ENCODE data around the gene HOMEZ. TPM values are rescaled to one million over a fixed set of nuclear protein-coding genes. Genes with fewer than 3 reads are reported as not detected.
A peak's percentile ranks its signal among the peaks of the same experiment; 100 is the strongest.

Gene HOMEZ
- total RNA-seq, 1 experiment from 2014 or later = 18.2 TPM

DNA sequence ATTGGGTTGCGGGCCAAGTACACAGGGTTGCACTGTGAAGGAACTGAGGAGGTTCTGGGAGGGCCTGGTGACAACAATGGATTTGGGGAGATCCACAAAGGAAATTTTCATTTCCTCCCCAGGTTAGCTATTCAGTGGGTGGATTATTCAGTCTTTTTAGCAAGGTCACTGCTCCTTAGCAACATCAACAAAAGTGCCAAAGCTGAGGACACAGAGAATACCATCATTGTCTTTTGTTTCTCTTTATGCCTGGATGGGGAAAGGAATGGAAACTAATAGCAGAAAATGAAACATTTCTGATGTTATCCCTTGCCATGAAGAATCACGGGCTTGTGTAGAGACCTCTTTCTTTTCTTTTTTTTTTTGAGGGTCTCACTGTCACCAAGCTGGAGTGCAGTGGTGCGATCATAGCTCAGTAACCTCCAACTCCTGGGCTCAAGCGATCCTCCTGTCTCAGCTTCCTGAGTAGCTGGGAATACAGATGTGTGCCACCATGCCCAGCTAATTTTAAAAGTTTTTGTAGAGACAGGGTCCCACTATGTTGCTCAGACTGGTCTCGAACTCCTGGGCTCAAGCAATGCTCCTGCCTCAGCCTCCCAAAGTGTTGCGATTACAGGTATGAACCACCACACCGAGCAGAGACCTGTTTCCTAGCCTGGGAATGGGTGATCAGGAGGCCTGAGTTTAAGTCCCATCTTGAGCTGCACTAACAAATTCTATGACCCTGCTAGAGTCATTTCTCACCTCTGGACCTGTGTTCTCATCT lies 10.3 kb upstream of the HOMEZ start (continued):
- no peak for TF ChIP-seq CBX3 (IDR thresholded peaks at IDR 0.05; ENCODE audit: low read depth)
- no peak for TF ChIP-seq FOSL1 (IDR thresholded peaks at IDR 0.05; ENCODE audit: low read depth)
- TF ChIP-seq, protein P1, sequence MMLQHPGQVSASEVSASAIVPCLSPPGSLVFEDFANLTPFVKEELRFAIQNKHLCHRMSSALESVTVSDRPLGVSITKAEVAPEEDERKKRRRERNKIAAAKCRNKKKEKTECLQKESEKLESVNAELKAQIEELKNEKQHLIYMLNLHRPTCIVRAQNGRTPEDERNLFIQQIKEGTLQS (IDR thresholded peaks at IDR 0.05) = no peak
- TF ChIP-seq YY1 (IDR thresholded peaks at IDR 0.05; ENCODE audit: extremely low read depth, insufficient replicate concordance, low read depth, low read length) = no peak

DNA sequence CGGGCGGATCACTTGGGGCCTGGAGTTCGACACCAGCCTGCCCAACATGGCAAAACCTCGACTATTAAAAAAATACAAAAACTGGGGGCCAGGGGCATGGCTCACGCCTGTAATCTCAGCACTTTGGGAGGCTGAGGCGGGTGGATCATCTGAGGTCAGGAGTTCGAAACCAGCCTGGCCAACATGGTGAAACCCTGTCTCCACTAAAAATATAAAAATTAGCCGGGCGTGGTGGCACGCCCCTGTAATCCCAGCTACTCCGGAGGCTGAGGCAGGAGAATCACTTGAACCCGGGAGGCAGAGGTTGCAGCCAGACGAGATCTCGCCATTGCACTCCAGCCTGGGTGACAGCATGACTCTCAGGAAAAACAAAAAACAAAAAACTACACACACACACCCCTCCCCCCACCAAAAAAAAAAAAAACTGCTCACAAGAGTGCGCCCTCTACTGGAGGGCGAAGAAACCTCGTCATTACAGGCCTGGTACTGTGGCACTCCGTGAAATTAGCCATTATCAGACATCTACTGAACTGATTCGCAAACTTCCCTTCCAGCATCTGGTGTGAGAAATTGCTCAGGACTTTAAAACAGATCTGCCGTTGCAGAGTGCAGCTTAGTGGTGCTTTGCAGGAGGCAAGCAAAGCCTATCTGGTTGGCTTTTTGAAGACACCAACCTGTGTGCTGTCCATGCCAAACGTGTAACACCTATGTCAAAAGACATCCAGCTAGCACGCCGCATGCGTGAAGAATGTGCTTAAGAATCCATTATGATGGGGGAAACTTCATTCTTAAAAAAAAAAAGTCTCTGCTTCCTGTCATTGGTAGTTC lies 9.0 kb upstream of the HOMEZ start:
- POLR2A ChIA-PET = no interaction called here
- RAD21 ChIA-PET (ENCODE audit: low non-redundant PET in 1 of 2, low total read pairs in 2 of 2, uncharacterized antibody in 2 of 2, unreplicated experiment in 2 of 2) = no interaction called here
- H3K4me3 ChIP-seq (replicated peaks in 1 of 2; ENCODE audit: low read depth in 1 of 2, low read length in 2 of 2) = no peak overlapping the region
- no peaks in the 10 kb centered on the region for H3K9me3 ChIP-seq (ENCODE audit: control insufficient read depth in 1 of 2, insufficient read depth in 1 of 2, low read depth in 1 of 2, low read length in 2 of 2)
- DNase-seq (ENCODE audit: low read depth, low spot score) = no peak
- H4K20me1 ChIP-seq (ENCODE audit: insufficient read depth) = no peaks in the 10 kb centered on the region
- H2AFZ ChIP-seq (ENCODE audit: low read depth, low read length, poor library complexity, severe bottlenecking) = no peak overlapping the region
- no TSS peak for BruUV-seq (replicated peaks)
- CTCF ChIA-PET = interaction anchor here (0.7 to 1.9 kb wide), 7 partner anchors 9 to 288 kb away, joined by 3 to 5 read pairs (median 3); partner anchors contain the start of gene HOMEZ
- no peaks in the 10 kb centered on the region for H3K79me2 ChIP-seq (ENCODE audit: insufficient read depth, low read length)
- intact Hi-C loops (cut with micrococcal nuclease) = no loop called here
- H3K9me2 ChIP-seq (ENCODE audit: insufficient read depth) = no peaks in the 10 kb centered on the region
- peak; percentile 81 for ATAC-seq
- H3K4me1 ChIP-seq (ENCODE audit: control insufficient read depth in 1 of 2, insufficient read depth in 2 of 2, low read length in 2 of 2) = peaks cover 8 to 17% of the 10 kb centered on the region in 2 experiments
- no peaks in the 10 kb centered on the region for H3K36me3 ChIP-seq (ENCODE audit: control insufficient read depth in 1 of 2, insufficient read depth in 2 of 2, low read length in 2 of 2)
- H3K9ac ChIP-seq (ENCODE audit: low read length) = 0 out of 2 replicates have a peak overlapping the region, but pooled peaks have one; percentile 8
- H3K4me2 ChIP-seq (ENCODE audit: low read length) = peak overlapping the region; percentile 46
- H3K27ac ChIP-seq (ENCODE audit: low read depth, low read length) = no peak overlapping the region
- H3K27me3 ChIP-seq (ENCODE audit: insufficient read depth, low read length) = no peaks in the 10 kb centered on the region
- no peak for TF ChIP-seq SRF (IDR thresholded peaks at IDR 0.05; ENCODE audit: low read depth)
- TF ChIP-seq, protein P1 (IDR thresholded peaks at IDR 0.05) = no peak
- TF ChIP-seq FOSL1 (IDR thresholded peaks at IDR 0.05; ENCODE audit: low read depth) = no peak
- no peak for TF ChIP-seq CEBPB (IDR thresholded peaks at IDR 0.05; ENCODE audit: low read depth)
- TF ChIP-seq ZFX (IDR thresholded peaks at IDR 0.05) = no peak
- peak; percentile 24 for TF ChIP-seq YY1 (IDR thresholded peaks at IDR 0.05; ENCODE audit: extremely low read depth, insufficient replicate concordance, low read depth, low read length)
- no peak for TF ChIP-seq TCF7L2 (IDR thresholded peaks at IDR 0.05; ENCODE audit: borderline replicate concordance, extremely low read depth, insufficient read depth, insufficient read length)
- TF ChIP-seq, protein P2, sequence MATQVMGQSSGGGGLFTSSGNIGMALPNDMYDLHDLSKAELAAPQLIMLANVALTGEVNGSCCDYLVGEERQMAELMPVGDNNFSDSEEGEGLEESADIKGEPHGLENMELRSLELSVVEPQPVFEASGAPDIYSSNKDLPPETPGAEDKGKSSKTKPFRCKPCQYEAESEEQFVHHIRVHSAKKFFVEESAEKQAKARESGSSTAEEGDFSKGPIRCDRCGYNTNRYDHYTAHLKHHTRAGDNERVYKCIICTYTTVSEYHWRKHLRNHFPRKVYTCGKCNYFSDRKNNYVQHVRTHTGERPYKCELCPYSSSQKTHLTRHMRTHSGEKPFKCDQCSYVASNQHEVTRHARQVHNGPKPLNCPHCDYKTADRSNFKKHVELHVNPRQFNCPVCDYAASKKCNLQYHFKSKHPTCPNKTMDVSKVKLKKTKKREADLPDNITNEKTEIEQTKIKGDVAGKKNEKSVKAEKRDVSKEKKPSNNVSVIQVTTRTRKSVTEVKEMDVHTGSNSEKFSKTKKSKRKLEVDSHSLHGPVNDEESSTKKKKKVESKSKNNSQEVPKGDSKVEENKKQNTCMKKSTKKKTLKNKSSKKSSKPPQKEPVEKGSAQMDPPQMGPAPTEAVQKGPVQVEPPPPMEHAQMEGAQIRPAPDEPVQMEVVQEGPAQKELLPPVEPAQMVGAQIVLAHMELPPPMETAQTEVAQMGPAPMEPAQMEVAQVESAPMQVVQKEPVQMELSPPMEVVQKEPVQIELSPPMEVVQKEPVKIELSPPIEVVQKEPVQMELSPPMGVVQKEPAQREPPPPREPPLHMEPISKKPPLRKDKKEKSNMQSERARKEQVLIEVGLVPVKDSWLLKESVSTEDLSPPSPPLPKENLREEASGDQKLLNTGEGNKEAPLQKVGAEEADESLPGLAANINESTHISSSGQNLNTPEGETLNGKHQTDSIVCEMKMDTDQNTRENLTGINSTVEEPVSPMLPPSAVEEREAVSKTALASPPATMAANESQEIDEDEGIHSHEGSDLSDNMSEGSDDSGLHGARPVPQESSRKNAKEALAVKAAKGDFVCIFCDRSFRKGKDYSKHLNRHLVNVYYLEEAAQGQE (IDR thresholded peaks at IDR 0.05; ENCODE audit: low read depth) = no peak
- TF ChIP-seq JUND (IDR thresholded peaks at IDR 0.05) = 0 out of 2 replicates have a peak, but pooled peaks have one; percentile 11
- TF ChIP-seq ZNF274 (IDR thresholded peaks at IDR 0.05; ENCODE audit: low read depth, low read length) = no peak
- TF ChIP-seq SIN3A (IDR thresholded peaks at IDR 0.05; ENCODE audit: low read depth) = no peak
- TF ChIP-seq POLR2A (IDR thresholded peaks at IDR 0.05; ENCODE audit: borderline replicate concordance, extremely low read depth, insufficient read depth, insufficient read length) = no peak
- TF ChIP-seq EZH2phosphoT487 (IDR thresholded peaks at IDR 0.05; ENCODE audit: borderline replicate concordance) = no peak
- TF ChIP-seq, protein P3, sequence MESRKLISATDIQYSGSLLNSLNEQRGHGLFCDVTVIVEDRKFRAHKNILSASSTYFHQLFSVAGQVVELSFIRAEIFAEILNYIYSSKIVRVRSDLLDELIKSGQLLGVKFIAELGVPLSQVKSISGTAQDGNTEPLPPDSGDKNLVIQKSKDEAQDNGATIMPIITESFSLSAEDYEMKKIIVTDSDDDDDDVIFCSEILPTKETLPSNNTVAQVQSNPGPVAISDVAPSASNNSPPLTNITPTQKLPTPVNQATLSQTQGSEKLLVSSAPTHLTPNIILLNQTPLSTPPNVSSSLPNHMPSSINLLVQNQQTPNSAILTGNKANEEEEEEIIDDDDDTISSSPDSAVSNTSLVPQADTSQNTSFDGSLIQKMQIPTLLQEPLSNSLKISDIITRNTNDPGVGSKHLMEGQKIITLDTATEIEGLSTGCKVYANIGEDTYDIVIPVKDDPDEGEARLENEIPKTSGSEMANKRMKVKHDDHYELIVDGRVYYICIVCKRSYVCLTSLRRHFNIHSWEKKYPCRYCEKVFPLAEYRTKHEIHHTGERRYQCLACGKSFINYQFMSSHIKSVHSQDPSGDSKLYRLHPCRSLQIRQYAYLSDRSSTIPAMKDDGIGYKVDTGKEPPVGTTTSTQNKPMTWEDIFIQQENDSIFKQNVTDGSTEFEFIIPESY (IDR thresholded peaks at IDR 0.05; ENCODE audit: extremely low read depth, insufficient replicate concordance, low read length) = no peak
- peak; percentile 28; the same call in 1 of the 2 replicates for TF ChIP-seq POLR2AphosphoS5 (IDR thresholded peaks at IDR 0.05; ENCODE audit: low read depth, low read length)
- TF ChIP-seq CBX3 (IDR thresholded peaks at IDR 0.05; ENCODE audit: low read depth) = peak; percentile 37; the same call in 1 of the 2 replicates

All from HCT116 (cell line).